Measurements from ENCODE around the gene CLMN.

Gene CLMN

GRCh38 chr14:95262511-95262891 lies 57.2 kb downstream of the CLMN start:
- DNase-seq (ENCODE audit: low spot score), result no peak

GRCh38 chr14:95261616-95262510 lies 57.8 kb downstream of the CLMN start:
- no peak for DNase-seq (ENCODE audit: low spot score)

- DNase-seq (ENCODE audit: low spot score), result peak; percentile 71
These were observed 59.0 kb downstream of the CLMN start for GRCh38 chr14:95260537-95261361.

- no peak for DNase-seq (ENCODE audit: low spot score)
These were observed 60.7 kb downstream of the CLMN start for GRCh38 chr14:95258754-95259593.

- no peak for DNase-seq (ENCODE audit: low spot score)
These were observed 61.6 kb downstream of the CLMN start for GRCh38 chr14:95258156-95258555.

- DNase-seq (ENCODE audit: low spot score), result no peak
These were observed 62.2 kb downstream of the CLMN start for GRCh38 chr14:95257521-95257920.

- no peak for DNase-seq (ENCODE audit: low spot score)
These were observed 63.0 kb downstream of the CLMN start for GRCh38 chr14:95256776-95257060.

- DNase-seq (ENCODE audit: low spot score), result no peak
These were observed 63.5 kb downstream of the CLMN start for GRCh38 chr14:95256002-95256775.

- DNase-seq (ENCODE audit: low spot score), result peak; percentile 65
These were observed 64.2 kb downstream of the CLMN start for GRCh38 chr14:95255487-95255886.

GRCh38 chr14:95255013-95255412 lies 64.7 kb downstream of the CLMN start:
- DNase-seq (ENCODE audit: low spot score), result no peak

- no peak for DNase-seq (ENCODE audit: low spot score)
These were observed 65.4 kb downstream of the CLMN start for GRCh38 chr14:95254288-95254687.

GRCh38 chr14:95253039-95253630 lies 66.6 kb downstream of the CLMN start:
- peak; percentile 93 for DNase-seq (ENCODE audit: low spot score)

GRCh38 chr14:95252219-95252618 lies 67.5 kb downstream of the CLMN start:
- DNase-seq (ENCODE audit: low spot score), result no peak

- no peak for DNase-seq (ENCODE audit: low spot score)
These were observed 68.8 kb downstream of the CLMN start for GRCh38 chr14:95250936-95251335.

- DNase-seq (ENCODE audit: low spot score), result no peak
These were observed 69.5 kb downstream of the CLMN start for GRCh38 chr14:95250140-95250769.

GRCh38 chr14:95248432-95248831 lies 71.3 kb downstream of the CLMN start:
- peak; percentile 30 for DNase-seq (ENCODE audit: low spot score)

- DNase-seq (ENCODE audit: low spot score), result no peak
These were observed 72.8 kb downstream of the CLMN start for GRCh38 chr14:95246870-95247269.

- DNase-seq (ENCODE audit: low spot score), result no peak
These were observed 74.4 kb downstream of the CLMN start for GRCh38 chr14:95245334-95245733.

- no peak for DNase-seq (ENCODE audit: low spot score)
These were observed 75.1 kb downstream of the CLMN start for GRCh38 chr14:95244587-95244986.

GRCh38 chr14:95242870-95243269 lies 76.8 kb downstream of the CLMN start:
- DNase-seq (ENCODE audit: low spot score), result no peak

Measured in kidney capillary endothelial cell (primary cell).